GM12873 (cell line): ENCODE measurements around the gene RGS1.
A peak's percentile ranks its signal among the peaks of the same experiment; 100 is the strongest.

Experiments used
- TF ChIP-seq, protein P1 (sequence below): IDR thresholded peaks from 2 replicates; pipeline ENCODE4 v1.5.1; 2012; ENCODE audit warnings: low read depth, mild to moderate bottlenecking, moderate library complexity, low read length, control low read depth; ENCODE audit not compliant: insufficient read depth; ENCODE audit errors: missing control alignments

Gene RGS1

GRCh38 chr1:192610112-192610889 is 34.7 kb downstream of the RGS1 start:
- TF ChIP-seq, protein P1, sequence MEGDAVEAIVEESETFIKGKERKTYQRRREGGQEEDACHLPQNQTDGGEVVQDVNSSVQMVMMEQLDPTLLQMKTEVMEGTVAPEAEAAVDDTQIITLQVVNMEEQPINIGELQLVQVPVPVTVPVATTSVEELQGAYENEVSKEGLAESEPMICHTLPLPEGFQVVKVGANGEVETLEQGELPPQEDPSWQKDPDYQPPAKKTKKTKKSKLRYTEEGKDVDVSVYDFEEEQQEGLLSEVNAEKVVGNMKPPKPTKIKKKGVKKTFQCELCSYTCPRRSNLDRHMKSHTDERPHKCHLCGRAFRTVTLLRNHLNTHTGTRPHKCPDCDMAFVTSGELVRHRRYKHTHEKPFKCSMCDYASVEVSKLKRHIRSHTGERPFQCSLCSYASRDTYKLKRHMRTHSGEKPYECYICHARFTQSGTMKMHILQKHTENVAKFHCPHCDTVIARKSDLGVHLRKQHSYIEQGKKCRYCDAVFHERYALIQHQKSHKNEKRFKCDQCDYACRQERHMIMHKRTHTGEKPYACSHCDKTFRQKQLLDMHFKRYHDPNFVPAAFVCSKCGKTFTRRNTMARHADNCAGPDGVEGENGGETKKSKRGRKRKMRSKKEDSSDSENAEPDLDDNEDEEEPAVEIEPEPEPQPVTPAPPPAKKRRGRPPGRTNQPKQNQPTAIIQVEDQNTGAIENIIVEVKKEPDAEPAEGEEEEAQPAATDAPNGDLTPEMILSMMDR = peak; percentile 30

DNA sequence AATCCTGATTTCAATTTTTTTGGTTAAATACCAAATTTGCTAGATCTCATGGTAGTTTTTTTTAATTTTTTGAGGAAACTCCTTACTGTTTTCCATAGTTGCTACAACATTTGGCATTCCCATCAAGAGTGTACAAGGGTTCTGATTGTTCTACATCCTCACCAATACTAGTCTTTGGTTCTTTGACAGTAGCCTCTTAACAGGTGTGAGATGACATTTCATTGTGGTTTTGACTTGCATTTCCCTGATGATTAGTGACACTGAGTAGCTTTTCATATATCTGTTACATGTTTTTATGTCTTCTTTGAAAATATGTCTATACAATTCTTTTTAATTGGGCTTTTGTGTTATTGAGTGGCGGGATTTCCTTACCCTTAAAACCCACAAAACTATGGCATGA is 39.5 kb downstream of the RGS1 start:
- TF ChIP-seq, protein P1 = no peak

- TF ChIP-seq, protein P1 = no peak
Observed at GRCh38 chr1:192620071-192620635, 44.6 kb downstream of the RGS1 start.

- TF ChIP-seq, protein P1 = no peak
Observed at GRCh38 chr1:192626366-192627179, 51.0 kb downstream of the RGS1 start.

- TF ChIP-seq, protein P1 = no peak
Observed at GRCh38 chr1:192627901-192628300, 52.3 kb downstream of the RGS1 start.

GRCh38 chr1:192628396-192629057 is 53.0 kb downstream of the RGS1 start:
- TF ChIP-seq, protein P1 = no peak
